Bronchial epithelial cell (primary cell): ENCODE results near the gene CMTM6. TPM values are rescaled to one million over a fixed set of nuclear protein-coding genes. Genes with fewer than 3 reads are reported as not detected.

Experiments used
- DNase-seq: peaks from one replicate; pipeline ENCODE4 v3.0.0-alpha.2; 2010; ENCODE audit warnings: low read depth
- FAIRE-seq: peaks from 2 replicates; lab custom pipeline; 2011; peaks lifted over from hg19 to GRCh38; lab: Jason Lieb, UNC
- H3K27me3 ChIP-seq: 2 replicates; pipeline ENCODE4 v1.5.1; 2011; ENCODE audit warnings: low read length; ENCODE audit not compliant: control insufficient read depth, insufficient read depth
- H3K36me3 ChIP-seq: 2 replicates; pipeline ENCODE4 v1.5.1; 2011; ENCODE audit warnings: low read length; ENCODE audit not compliant: control insufficient read depth, insufficient read depth
- H3K4me3 ChIP-seq: 2 replicates; pipeline ENCODE4 v1.5.1; 2011; ENCODE audit warnings: mild to moderate bottlenecking, low read depth, low read length, control low read depth
- CTCF ChIP-seq: IDR thresholded peaks from 2 replicates; pipeline ENCODE4 v1.5.1; 2011; ENCODE audit warnings: mild to moderate bottlenecking, moderate library complexity, low read length, control low read depth, inconsistent platforms; ENCODE audit not compliant: insufficient read depth, severe bottlenecking
- total RNA-seq: library from RNA; depleted of rRNA; stranded (reverse); fragments of >200 nt; gene quantifications from 2 replicates; pipeline ENCODE4 v1.2.1, GENCODE V29; 2014

CMTM6 gene
- total RNA-seq = 95.8 and 98.3 TPM in 2 replicates

- no peak for TF ChIP-seq CTCF
- peak within 1 kb of the TSS; percentile 97 for H3K4me3 ChIP-seq
- FAIRE-seq (no peak), DNase-seq (peak; percentile 61)
- H3K36me3 ChIP-seq = no peaks in the 10 kb centered on the region
- no peaks in the 10 kb centered on the region for H3K27me3 ChIP-seq
These were observed at the start of gene CMTM6 for GRCh38 chr3:32502118-32502945. Gene CMTM6 (minus strand): TSS chr3:32502852. CDS start chr3:32502745, 107 bp downstream.

GRCh38 chr3:32552013-32552412 is 49.4 kb upstream of the CMTM6 start:
- no peak for TF ChIP-seq CTCF
- no peak for DNase-seq
- no peak for FAIRE-seq
- H3K4me3 ChIP-seq = no peak overlapping the region
- no peaks in the 10 kb centered on the region for H3K27me3 ChIP-seq
- peaks cover 2% of the 10 kb centered on the region for H3K36me3 ChIP-seq

GRCh38 chr3:32551496-32551895 is 48.8 kb upstream of the CMTM6 start:
- FAIRE-seq (no peak), DNase-seq (no peak)
- no peak for TF ChIP-seq CTCF
- H3K4me3 ChIP-seq = no peak overlapping the region
- H3K27me3 ChIP-seq = no peaks in the 10 kb centered on the region
- H3K36me3 ChIP-seq = peaks cover 2% of the 10 kb centered on the region

- no peak for TF ChIP-seq CTCF
- DNase-seq (peak; percentile 4), FAIRE-seq (no peak)
- H3K27me3 ChIP-seq = no peaks in the 10 kb centered on the region
- no peaks in the 10 kb centered on the region for H3K36me3 ChIP-seq
- H3K4me3 ChIP-seq = no peak overlapping the region
These were observed 48.4 kb upstream of the CMTM6 start for GRCh38 chr3:32551087-32551486.

- no peak for FAIRE-seq
- H3K36me3 ChIP-seq = no peaks in the 10 kb centered on the region
- DNase-seq = no peak
- H3K27me3 ChIP-seq = no peaks in the 10 kb centered on the region
- TF ChIP-seq CTCF = no peak
- H3K4me3 ChIP-seq = no peak overlapping the region
These were observed 42.7 kb upstream of the CMTM6 start for GRCh38 chr3:32545305-32545704.
